SK-N-SH (cell line): ENCODE results near the gene HTT.

ENCODE experiments used
- CTCF ChIP-seq: fragments of 200-600 bp; sonication (generic); IDR thresholded peaks from 2 replicates; pipeline ENCODE4 v1.6.1; 2017; ENCODE audit warnings: antibody characterized with exemption, mild to moderate bottlenecking, moderate library complexity
- FOSL2 ChIP-seq: IDR thresholded peaks from 2 replicates; pipeline ENCODE4 v1.4.0; 2012; ENCODE audit warnings: low read depth, mild to moderate bottlenecking, moderate library complexity, borderline replicate concordance
- FOXM1 ChIP-seq: IDR thresholded peaks from 2 replicates; pipeline ENCODE4 v1.4.0; 2012; ENCODE audit warnings: low read depth, mild to moderate bottlenecking
- MAX ChIP-seq: IDR thresholded peaks from 2 replicates; pipeline ENCODE4 v1.4.0; 2012; ENCODE audit warnings: low read depth
- POLR2AphosphoS5 ChIP-seq: IDR thresholded peaks from 2 replicates; pipeline ENCODE4 v1.6.1; 2012; ENCODE audit warnings: low read depth, low read length
- REST ChIP-seq: IDR thresholded peaks from 2 replicates; pipeline ENCODE4 v1.6.1; 2012; ENCODE audit warnings: mild to moderate bottlenecking, low read depth, low read length, moderate library complexity
- RFX5 ChIP-seq: IDR thresholded peaks from 2 replicates; pipeline ENCODE4 v1.6.1; 2012; ENCODE audit warnings: mild to moderate bottlenecking, improper control_type of control experiment, low read length
- TEAD4 ChIP-seq: IDR thresholded peaks from 2 replicates; pipeline ENCODE4 v1.4.0; 2012; ENCODE audit warnings: mild to moderate bottlenecking, borderline replicate concordance; ENCODE audit not compliant: insufficient read depth
- YY1 ChIP-seq: IDR thresholded peaks from 2 replicates; pipeline ENCODE4 v1.4.0; 2012; ENCODE audit warnings: low read depth, mild to moderate bottlenecking
- ZBTB33 ChIP-seq: IDR thresholded peaks from 2 replicates; pipeline ENCODE4 v1.4.0; 2012; ENCODE audit warnings: low read depth, borderline replicate concordance
- TF ChIP-seq, protein P1 (sequence below): fragments of 150-350 bp; IDR thresholded peaks from 2 replicates; pipeline ENCODE4 v1.6.1; 2017; ENCODE audit warnings: antibody characterized with exemption, low read length, low read depth, borderline replicate concordance
- TF ChIP-seq, protein P2 (sequence below): IDR thresholded peaks from 2 replicates; pipeline ENCODE4 v1.4.0; 2012; ENCODE audit warnings: low read depth, borderline replicate concordance

- TF ChIP-seq CTCF (no peak), TEAD4 (no peak), REST (no peak), RFX5 (no peak), POLR2AphosphoS5 (no peak), ZBTB33 (no peak), FOSL2 (no peak), MAX (no peak), FOXM1 (no peak), YY1 (no peak)
- TF ChIP-seq, protein P1, sequence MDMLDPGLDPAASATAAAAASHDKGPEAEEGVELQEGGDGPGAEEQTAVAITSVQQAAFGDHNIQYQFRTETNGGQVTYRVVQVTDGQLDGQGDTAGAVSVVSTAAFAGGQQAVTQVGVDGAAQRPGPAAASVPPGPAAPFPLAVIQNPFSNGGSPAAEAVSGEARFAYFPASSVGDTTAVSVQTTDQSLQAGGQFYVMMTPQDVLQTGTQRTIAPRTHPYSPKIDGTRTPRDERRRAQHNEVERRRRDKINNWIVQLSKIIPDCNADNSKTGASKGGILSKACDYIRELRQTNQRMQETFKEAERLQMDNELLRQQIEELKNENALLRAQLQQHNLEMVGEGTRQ = no peak
- TF ChIP-seq, protein P2, sequence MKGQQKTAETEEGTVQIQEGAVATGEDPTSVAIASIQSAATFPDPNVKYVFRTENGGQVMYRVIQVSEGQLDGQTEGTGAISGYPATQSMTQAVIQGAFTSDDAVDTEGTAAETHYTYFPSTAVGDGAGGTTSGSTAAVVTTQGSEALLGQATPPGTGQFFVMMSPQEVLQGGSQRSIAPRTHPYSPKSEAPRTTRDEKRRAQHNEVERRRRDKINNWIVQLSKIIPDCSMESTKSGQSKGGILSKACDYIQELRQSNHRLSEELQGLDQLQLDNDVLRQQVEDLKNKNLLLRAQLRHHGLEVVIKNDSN = no peak
These were observed 38.1 kb upstream of the HTT start for GRCh38 chr4:3036131-3036952.
